Psoas muscle (tissue), 8 donors: ENCODE measurements around the gene LAMA4. TPM values are rescaled to one million over a fixed set of nuclear protein-coding genes. Genes with fewer than 3 reads are reported as not detected.
"Not testable (repeated sequence)": the region's sequence is repeated elsewhere in the genome, so short reads cannot be mapped to it uniquely, and the experiment has no call there.

ENCODE experiments used
- ATAC-seq, 4 donors: fragments of 200-7000 bp; cut with Tn5 transposase; one replicate each; pipeline ENCODE4 v1.9.1; 2020; ENCODE audit warnings: moderate library complexity in 3 of 4, mild to moderate bottlenecking in 2 of 4
- DNase-seq, 2 donors: peaks; one replicate each; pipeline ENCODE4 v3.0.0-alpha.2; 2020
- H3K27ac ChIP-seq: fragments of 200-600 bp; one replicate; pipeline ENCODE4 v1.8.0; 2022
- H3K27me3 ChIP-seq, 3 donors: fragments of 200-600 bp in 1 of 3; one replicate each; pipeline versions ENCODE4 v1.6.1 to v1.8.0; 2013 to 2022; ENCODE audit warnings: low read length in 2 of 3, mild to moderate bottlenecking in 2 of 3, moderate library complexity in 1 of 3; ENCODE audit not compliant: insufficient read depth in 3 of 3
- H3K36me3 ChIP-seq, 2 donors: fragments of 200-600 bp in 1 of 2; one replicate each; pipeline versions ENCODE4 v1.6.1 to v1.8.0; 2013 to 2022; ENCODE audit warnings: low read depth in 1 of 2, mild to moderate bottlenecking in 1 of 2, moderate library complexity in 1 of 2; ENCODE audit not compliant: insufficient read depth in 1 of 2
- H3K4me1 ChIP-seq: fragments of 200-600 bp; one replicate; pipeline ENCODE4 v1.8.0; 2022
- H3K4me3 ChIP-seq: fragments of 200-600 bp; one replicate; pipeline ENCODE4 v1.8.0; 2022; ENCODE audit warnings: mild to moderate bottlenecking
- H3K9me3 ChIP-seq: fragments of 200-600 bp; one replicate; pipeline ENCODE4 v1.8.0; 2022
- WGBS, 3 donors: extraction: QIAGEN DNeasy Blood & Tissue Kit; methylation state at CpG; one replicate each; pipeline versions ENCODE4 v1.1.6 to v1.1.7; 2013; 5-methylcytosine and 5-hydroxymethylcytosine counted together
- intact Hi-C, 2 donors: fragments of 100-400 bp; cut with DNase I; formaldehyde crosslinking; loops; one replicate each; pipeline versions ENCODE4 v1.11.0 to v1.14.2; 2022
- polyA plus RNA-seq, 3 donors: library from polyadenylated mRNA; stranded (reverse); fragments of 200-250 nt; gene quantifications; one replicate each; pipeline ENCODE4 v1.2.3, GENCODE V29; 2013
- total RNA-seq, 4 donors: library from RNA; stranded (reverse); fragmentation: NEBNext Ultra II Directional in 2 of 4; extraction: Animal tissue kit (Norgen Biotek cat#: 25700) in 2 of 4; gene quantifications; one replicate each; pipeline versions ENCODE4 v1.2.1 to v1.2.4, GENCODE V29; 2021 to 2023
- TF ChIP-seq, protein P1 (sequence below): fragments of 200-600 bp; IDR thresholded peaks from one replicate; pipeline ENCODE4 v1.8.0; 2022; ENCODE audit warnings: antibody characterized with exemption
- donor health status: healthy with polysubstance abuse.
- donor health status: DM: no; HTN: no; CAD: no; lungs with moderate emphysema.
- donor health status: Bipolar disorder and iron deficiency.
- donor health status: healthy.
- donor health status: DM: yes; HTN: yes; CAD: no.
- donor health status: DM: no; HTN: no; CAD: no.
- donor health status: DM: no; HTN: no; CAD: no.
- donor health status: DM: yes; HTN: yes; CAD: no.

Gene LAMA4
- total and polyA plus RNA-seq, 7 donors = 3.0 to 15.8 (median 5.3) TPM

- H3K27ac ChIP-seq = no peak overlapping the region
- H3K4me1 ChIP-seq = no peaks in the 10 kb centered on the region
- H3K27me3 ChIP-seq = peaks cover 0 to 3% (median 0%) of the 10 kb centered on the region in 3 donors
- no peak for ATAC-seq
- no peak for DNase-seq
- no peak overlapping the region for H3K4me3 ChIP-seq
- 79 to 90% (median 80%) methylated on average over 5 of the region's 5 CpGs for WGBS, 3 donors
- H3K9me3 ChIP-seq = no peaks in the 10 kb centered on the region
- intact Hi-C loops = no loop called here
- TF ChIP-seq, protein P1, sequence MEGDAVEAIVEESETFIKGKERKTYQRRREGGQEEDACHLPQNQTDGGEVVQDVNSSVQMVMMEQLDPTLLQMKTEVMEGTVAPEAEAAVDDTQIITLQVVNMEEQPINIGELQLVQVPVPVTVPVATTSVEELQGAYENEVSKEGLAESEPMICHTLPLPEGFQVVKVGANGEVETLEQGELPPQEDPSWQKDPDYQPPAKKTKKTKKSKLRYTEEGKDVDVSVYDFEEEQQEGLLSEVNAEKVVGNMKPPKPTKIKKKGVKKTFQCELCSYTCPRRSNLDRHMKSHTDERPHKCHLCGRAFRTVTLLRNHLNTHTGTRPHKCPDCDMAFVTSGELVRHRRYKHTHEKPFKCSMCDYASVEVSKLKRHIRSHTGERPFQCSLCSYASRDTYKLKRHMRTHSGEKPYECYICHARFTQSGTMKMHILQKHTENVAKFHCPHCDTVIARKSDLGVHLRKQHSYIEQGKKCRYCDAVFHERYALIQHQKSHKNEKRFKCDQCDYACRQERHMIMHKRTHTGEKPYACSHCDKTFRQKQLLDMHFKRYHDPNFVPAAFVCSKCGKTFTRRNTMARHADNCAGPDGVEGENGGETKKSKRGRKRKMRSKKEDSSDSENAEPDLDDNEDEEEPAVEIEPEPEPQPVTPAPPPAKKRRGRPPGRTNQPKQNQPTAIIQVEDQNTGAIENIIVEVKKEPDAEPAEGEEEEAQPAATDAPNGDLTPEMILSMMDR = no peak
- H3K36me3 ChIP-seq = no peaks in the 10 kb centered on the region
These were observed 48.8 kb downstream of the LAMA4 start for GRCh38 chr6:112205427-112206109.

- TF ChIP-seq, protein P1 = no peak
- Histone ChIP-seq H3K4me3 (no peak overlapping the region), H3K4me1 (no peaks in the 10 kb centered on the region), H3K36me3 (no peaks in the 10 kb centered on the region), H3K27ac (no peak overlapping the region), H3K9me3 (no peaks in the 10 kb centered on the region), H3K27me3 (peaks cover 0 to 3% (median 0%) of the 10 kb centered on the region in 3 donors)
- 65 to 71% (median 70%) methylated on average over 4 of the region's 4 CpGs for WGBS, 3 donors
- ATAC-seq (no peak), DNase-seq (no peak)
- intact Hi-C loops = no loop called here
These were observed 50.0 kb downstream of the LAMA4 start for GRCh38 chr6:112204350-112204706.

DNA sequence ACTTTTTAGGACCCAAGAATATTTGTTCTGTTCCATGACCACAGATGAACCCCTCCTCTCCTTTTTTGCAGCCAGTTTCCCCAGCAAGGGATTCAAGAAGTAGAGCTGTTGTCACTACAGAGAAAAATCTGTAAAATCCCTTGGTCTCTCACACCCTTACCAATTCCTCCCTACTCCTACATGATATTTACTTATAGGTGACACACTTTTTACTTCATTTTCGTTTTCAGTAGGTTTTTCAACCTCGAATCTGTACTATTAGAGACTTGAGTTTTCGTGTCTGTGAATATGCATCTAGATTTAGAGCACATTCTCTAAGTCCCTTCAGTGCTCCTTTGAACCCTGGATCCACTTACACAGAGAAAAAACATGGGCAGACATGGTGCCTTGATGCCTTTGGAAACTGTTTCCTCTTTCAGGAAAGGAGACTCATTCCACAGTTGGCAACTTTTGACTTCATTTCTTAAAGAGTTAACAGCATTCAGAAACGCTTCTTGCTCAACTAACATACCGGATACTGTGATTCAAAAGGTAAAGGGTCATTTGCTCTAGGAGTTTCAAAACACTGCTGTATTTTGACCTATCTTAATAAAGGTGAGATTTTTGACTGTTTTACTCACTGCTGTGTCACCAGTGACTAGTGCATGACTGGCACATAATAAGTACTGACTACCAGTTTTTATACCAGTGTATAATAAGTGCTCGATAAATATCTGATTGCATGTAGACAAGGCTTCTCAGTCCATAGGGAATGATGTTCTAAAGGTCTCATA lies 50.6 kb downstream of the LAMA4 start:
- TF ChIP-seq, protein P1 = no peak
- Histone ChIP-seq H3K4me3 (no peak overlapping the region), H3K27me3 (peaks cover 0 to 3% (median 0%) of the 10 kb centered on the region in 3 donors), H3K9me3 (no peaks in the 10 kb centered on the region), H3K27ac (no peak overlapping the region), H3K4me1 (no peaks in the 10 kb centered on the region), H3K36me3 (no peaks in the 10 kb centered on the region)
- DNase-seq = no peak
- 68 to 75% (median 69%) methylated on average over 6 of the region's 6 CpGs for WGBS, 3 donors
- intact Hi-C loops = no loop called here
- ATAC-seq = peak in 1 of 4 donors; percentile 34

GRCh38 chr6:112202639-112203341 lies 51.6 kb downstream of the LAMA4 start:
- DNase-seq (no peak), ATAC-seq (no peak)
- no peaks in the 10 kb centered on the region for H3K9me3 ChIP-seq
- no peak overlapping the region for H3K27ac ChIP-seq
- TF ChIP-seq, protein P1 = no peak
- H3K36me3 ChIP-seq = no peaks in the 10 kb centered on the region
- intact Hi-C loops = no loop called here
- H3K4me3 ChIP-seq = no peak overlapping the region
- H3K4me1 ChIP-seq = no peaks in the 10 kb centered on the region
- WGBS, 3 donors = 50 to 56% (median 53%) methylated on average over 12 of the region's 12 CpGs
- peaks cover 0 to 3% (median 0%) of the 10 kb centered on the region in 3 donors for H3K27me3 ChIP-seq

DNA sequence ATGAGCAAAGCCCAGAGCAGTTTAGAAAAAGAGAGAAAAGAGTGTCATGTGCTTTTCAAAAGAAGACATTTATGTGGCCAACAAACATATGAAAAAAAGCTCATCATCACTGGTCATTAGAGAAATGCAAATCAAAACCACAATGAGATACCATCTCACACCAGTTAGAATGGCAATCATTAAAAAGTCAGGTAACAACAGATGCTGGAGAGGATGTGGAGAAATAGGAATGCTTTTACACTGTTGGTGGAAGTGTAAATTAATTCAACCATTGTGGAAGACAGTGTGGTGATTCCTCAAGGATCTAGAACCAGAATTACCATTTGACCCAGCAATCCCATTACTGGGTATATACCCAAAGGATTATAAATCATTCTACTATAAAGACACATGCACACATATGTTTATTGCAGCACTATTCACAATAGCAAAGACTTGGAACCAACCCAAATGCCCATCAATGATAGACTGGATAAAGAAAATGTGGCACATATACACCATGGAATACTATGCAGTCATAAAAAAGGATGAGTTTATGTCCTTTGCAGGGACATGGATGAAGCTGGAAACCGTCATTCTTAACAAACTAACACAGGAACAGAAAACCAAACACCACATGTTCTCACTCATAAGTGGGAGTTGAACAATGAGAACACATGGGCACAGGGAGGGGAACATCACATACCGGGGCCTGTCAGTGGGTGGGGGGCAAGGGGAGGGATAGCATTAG lies 54.0 kb downstream of the LAMA4 start:
- H3K36me3 ChIP-seq, H3K9me3 ChIP-seq, H3K4me3 ChIP-seq, H3K4me1 ChIP-seq, H3K27me3 ChIP-seq, H3K27ac ChIP-seq, ATAC-seq, DNase-seq, intact Hi-C loops: not testable (repeated sequence)
- 94 to 96% (median 95%) methylated on average over 2 of the region's 2 CpGs for WGBS, 3 donors
